K562 (cell line): Measurements from ENCODE around the gene ST6GAL1. TPM values are rescaled to one million over a fixed set of nuclear protein-coding genes. Genes with fewer than 3 reads are reported as not detected.

Experiments used
- CHAMP1 ChIP-seq: fragments of 450-650 bp; IDR thresholded peaks from 2 replicates; pipeline ENCODE4 v1.6.1; 2016; ENCODE audit warnings: mild to moderate bottlenecking
- CTBP1 ChIP-seq: fragments of 450-650 bp; IDR thresholded peaks from 2 replicates; pipeline ENCODE4 v1.6.1; 2016; ENCODE audit warnings: borderline replicate concordance
- NR4A1 ChIP-seq, 2 experiments: fragments of 250-450 bp in 1 of 2; fragments of 450-650 bp in 1 of 2; sonication (Bioruptor Pico) in 1 of 2; IDR thresholded peaks; 2 replicates each; pipeline versions ENCODE4 v1.4.0 to v1.6.1; 2016 to 2020; ENCODE audit warnings: mild to moderate bottlenecking in 2 of 2, missing compliant biosample characterization in 1 of 2, missing genetic modification characterization in 1 of 2, moderate library complexity in 1 of 2
- THAP7 ChIP-seq: fragments of 250-450 bp; sonication (Bioruptor Pico); IDR thresholded peaks from 2 replicates; pipeline ENCODE4 v1.5.0; 2021
- ZNF445 ChIP-seq: fragments of 250-450 bp; sonication (Bioruptor Pico); IDR thresholded peaks from 2 replicates; pipeline ENCODE4 v1.4.0; 2020; ENCODE audit warnings: low read depth, mild to moderate bottlenecking, moderate library complexity
- polyA plus RNA-seq, 8 experiments: library from polyadenylated mRNA; depleted of rRNA in 4 of 8; stranded (reverse) in 5 of 8; unstranded in 3 of 8; fragments of >200 nt; fragmentation: Nextera tagmentation in 2 of 8; fragmentation: Illumina TruSeq in 1 of 8; extraction: Ambion mirVana in 2 of 8; extraction: Trizol in 1 of 8; gene quantifications; 2 replicates each; pipeline versions ENCODE4 v1.2.1 to v1.2.3, GENCODE V29; 2011 to 2014; ENCODE audit warnings: inconsistent platforms in 1 of 8, missing spikeins in 1 of 8
- total RNA-seq, 7 experiments: library from RNA; depleted of rRNA in 6 of 7; stranded (reverse); fragments of >200 nt in 6 of 7; fragmentation: Illumina TruSeq in 2 of 7; extraction: Trizol in 2 of 7; gene quantifications; 2 replicates each; pipeline versions ENCODE4 v1.2.1 to v1.2.3, GENCODE V29; 2011 to 2021; ENCODE audit warnings: low replicate concordance in 1 of 7

The ST6GAL1 gene
- total and polyA plus RNA-seq, 9 of the 15 experiments (the other 6 are each of a cell fraction or from before 2014, with no cell fraction given), result 31.9 to 145 (median 71.0) TPM

- no peak for TF ChIP-seq CHAMP1
- TF ChIP-seq THAP7, result no peak
- peak; percentile 86 for TF ChIP-seq CTBP1
- no peak for TF ChIP-seq NR4A1 (CRISPR knock-in tag; IDR thresholded peaks at IDR 0.05)
- TF ChIP-seq NR4A1 (tag; IDR thresholded peaks at IDR 0.05), result no peak
- TF ChIP-seq ZNF445 (CRISPR knock-in tag), result no peak
Measured at GRCh38 chr3:187101184-187102072, 171.1 kb downstream of the ST6GAL1 start (continued).
